Fibroblast of lung (primary cell): Measurements from ENCODE around the gene TES.

Experiments
- CTCF ChIP-seq, 2 donors: IDR thresholded peaks in 1 of 2; conservative IDR thresholded peaks in 1 of 2; 1 replicate in 1 of 2; 2 replicates in 1 of 2; pipeline ENCODE4 v1.5.1; 2011 to 2012; ENCODE audit warnings: low read length in 2 of 2, control low read depth in 1 of 2, inconsistent platforms in 1 of 2, low read depth in 1 of 2, mild to moderate bottlenecking in 1 of 2
- EZH2 ChIP-seq: IDR thresholded peaks from 2 replicates; pipeline ENCODE4 v1.5.1; 2012; ENCODE audit warnings: low read length, control low read depth, mild to moderate bottlenecking; ENCODE audit errors: missing control alignments

GRCh38 chr7:116273918-116274301, 63.6 kb downstream of the TES start:
- no peak for TF ChIP-seq CTCF (conservative IDR thresholded peaks at IDR 0.05 in 1 of 2, IDR thresholded peaks at IDR 0.05 in 1 of 2; ENCODE audit: low read depth in 1 of 2, low read length in 2 of 2)
- no peak for TF ChIP-seq EZH2
